Measurements from ENCODE around the gene AQP7.

Gene AQP7

GRCh38 chr9:33354651-33355211 lies 47.6 kb downstream of the AQP7 start:
- Histone ChIP-seq H3K9me3 (ENCODE audit: control insufficient read depth in 1 of 2, low read length in 2 of 2) (no peaks in the 10 kb centered on the region), H3K27ac (ENCODE audit: low read depth, low read length) (no peak overlapping the region), H3K4me3 (ENCODE audit: low read depth in 1 of 2, low read length in 2 of 2) (no peak overlapping the region), H3K36me3 (ENCODE audit: control insufficient read depth in 1 of 2, insufficient read depth in 2 of 2, low read length in 2 of 2) (peaks cover 5 to 20% of the 10 kb centered on the region in 2 donors), H3K4me1 (ENCODE audit: control insufficient read depth in 1 of 2, insufficient read depth in 2 of 2, low read length in 2 of 2) (peaks cover 0 to 6% of the 10 kb centered on the region in 2 donors), H3K9ac (ENCODE audit: low read depth in 1 of 2, low read length in 2 of 2) (no peak overlapping the region), H3K27me3 (ENCODE audit: control insufficient read depth in 1 of 2, insufficient read depth in 2 of 2, low read length in 2 of 2) (no peaks in the 10 kb centered on the region)

DNA sequence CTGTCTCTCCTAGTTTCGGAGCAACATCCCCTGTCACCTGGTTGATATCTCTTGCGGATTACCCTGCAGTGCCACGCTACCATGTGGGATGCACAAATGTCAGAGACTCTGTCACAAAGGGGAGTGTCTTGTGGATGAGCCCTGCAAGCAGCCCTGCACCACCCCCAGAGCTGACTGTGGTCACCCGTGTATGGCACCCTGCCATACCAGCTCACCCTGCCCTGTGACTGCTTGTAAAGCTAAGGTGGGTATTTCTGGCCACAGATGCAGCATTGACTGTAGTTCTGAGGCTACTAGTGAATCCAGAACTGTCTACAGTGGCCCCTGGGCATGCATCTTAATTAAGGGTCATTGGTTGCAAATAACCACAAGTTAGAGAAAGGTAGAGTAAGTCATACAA lies 50.8 kb downstream of the AQP7 start:
- Histone ChIP-seq H3K27me3 (ENCODE audit: control insufficient read depth in 1 of 2, insufficient read depth in 2 of 2, low read length in 2 of 2) (no peaks in the 10 kb centered on the region), H3K4me1 (ENCODE audit: control insufficient read depth in 1 of 2, insufficient read depth in 2 of 2, low read length in 2 of 2) (peaks cover 0 to 6% of the 10 kb centered on the region in 2 donors), H3K36me3 (ENCODE audit: control insufficient read depth in 1 of 2, insufficient read depth in 2 of 2, low read length in 2 of 2) (peaks cover 10 to 47% of the 10 kb centered on the region in 2 donors), H3K9ac (ENCODE audit: low read depth in 1 of 2, low read length in 2 of 2) (no peak overlapping the region), H3K4me3 (ENCODE audit: low read depth in 1 of 2, low read length in 2 of 2) (no peak overlapping the region), H3K9me3 (ENCODE audit: control insufficient read depth in 1 of 2, low read length in 2 of 2) (no peaks in the 10 kb centered on the region), H3K27ac (ENCODE audit: low read depth, low read length) (no peak overlapping the region)

DNA sequence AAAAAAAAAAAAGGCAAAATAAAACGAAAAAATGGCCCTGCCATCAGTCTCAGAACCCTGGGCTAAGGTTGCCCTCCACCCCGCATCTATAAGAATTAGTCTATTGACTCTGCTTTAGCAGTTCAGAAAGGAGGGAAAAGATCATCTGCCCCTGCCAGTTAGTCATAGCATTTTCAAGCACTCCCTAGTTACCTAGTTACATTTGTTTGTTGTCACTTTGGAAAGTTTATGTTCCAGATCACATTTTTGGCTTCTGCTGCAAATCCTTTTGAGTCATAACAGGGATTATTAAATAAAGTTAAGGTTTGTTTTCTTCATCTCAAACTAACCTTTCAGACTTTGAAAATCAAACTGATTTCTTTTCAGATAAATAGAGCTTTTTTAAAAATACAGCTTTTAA lies 52.1 kb downstream of the AQP7 start:
- Histone ChIP-seq H3K9ac (ENCODE audit: low read depth in 1 of 2, low read length in 2 of 2) (no peak overlapping the region), H3K4me3 (ENCODE audit: low read depth in 1 of 2, low read length in 2 of 2) (no peak overlapping the region), H3K9me3 (ENCODE audit: control insufficient read depth in 1 of 2, low read length in 2 of 2) (no peaks in the 10 kb centered on the region), H3K36me3 (ENCODE audit: control insufficient read depth in 1 of 2, insufficient read depth in 2 of 2, low read length in 2 of 2) (peaks cover 20 to 52% of the 10 kb centered on the region in 2 donors), H3K4me1 (ENCODE audit: control insufficient read depth in 1 of 2, insufficient read depth in 2 of 2, low read length in 2 of 2) (peaks cover 0 to 6% of the 10 kb centered on the region in 2 donors), H3K27me3 (ENCODE audit: control insufficient read depth in 1 of 2, insufficient read depth in 2 of 2, low read length in 2 of 2) (no peaks in the 10 kb centered on the region), H3K27ac (ENCODE audit: low read depth, low read length) (no peak overlapping the region)

DNA sequence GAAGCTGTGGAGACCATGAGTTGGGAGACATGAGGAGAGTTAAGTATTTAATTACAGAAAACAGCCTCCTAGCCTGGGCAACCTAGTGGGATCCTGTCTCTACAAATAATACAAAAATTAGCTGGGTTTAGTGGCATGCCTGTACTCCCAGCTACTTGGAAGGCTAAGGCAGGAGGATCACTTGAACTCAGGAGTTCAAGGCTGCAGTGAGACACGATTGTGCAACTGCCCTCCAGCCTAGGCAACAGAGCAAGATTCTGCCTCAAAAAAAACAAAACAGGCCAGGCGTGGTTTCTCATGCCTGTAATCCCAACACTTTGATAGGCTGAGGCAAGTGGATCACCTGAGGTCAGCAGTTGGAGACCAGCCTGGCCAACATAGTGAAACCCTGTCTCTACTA lies 52.6 kb downstream of the AQP7 start:
- peaks cover 20 to 53% of the 10 kb centered on the region in 2 donors for H3K36me3 ChIP-seq (ENCODE audit: control insufficient read depth in 1 of 2, insufficient read depth in 2 of 2, low read length in 2 of 2)

DNA sequence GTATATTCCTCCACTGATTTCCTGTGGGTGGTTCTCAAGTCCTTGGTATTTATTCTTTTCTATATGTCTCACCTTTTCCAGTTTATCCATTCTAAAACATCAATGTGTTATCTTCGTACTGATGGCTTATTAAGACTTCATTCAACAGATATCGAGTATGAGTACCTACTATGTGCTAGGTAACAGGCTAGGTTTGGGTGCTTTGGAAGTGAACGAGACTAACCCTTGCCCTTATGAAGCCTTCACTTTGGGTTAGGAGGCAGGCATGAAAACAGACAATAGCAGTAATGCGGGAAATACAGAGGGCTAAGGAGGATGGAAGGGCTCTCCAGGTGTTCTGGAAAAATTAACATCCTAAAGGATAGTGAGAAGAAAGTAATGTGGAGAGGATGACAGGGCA lies 53.4 kb downstream of the AQP7 start:
- Histone ChIP-seq H3K9ac (ENCODE audit: low read depth in 1 of 2, low read length in 2 of 2) (no peak overlapping the region), H3K9me3 (ENCODE audit: control insufficient read depth in 1 of 2, low read length in 2 of 2) (no peaks in the 10 kb centered on the region), H3K36me3 (ENCODE audit: control insufficient read depth in 1 of 2, insufficient read depth in 2 of 2, low read length in 2 of 2) (peaks cover 23 to 55% of the 10 kb centered on the region in 2 donors), H3K4me1 (ENCODE audit: control insufficient read depth in 1 of 2, insufficient read depth in 2 of 2, low read length in 2 of 2) (no peaks in the 10 kb centered on the region), H3K27me3 (ENCODE audit: control insufficient read depth in 1 of 2, insufficient read depth in 2 of 2, low read length in 2 of 2) (no peaks in the 10 kb centered on the region), H3K4me3 (ENCODE audit: low read depth in 1 of 2, low read length in 2 of 2) (no peak overlapping the region), H3K27ac (ENCODE audit: low read depth, low read length) (no peak overlapping the region)

More for the DNA sequence above, 52.6 kb downstream of the AQP7 start:
- Histone ChIP-seq H3K9me3 (ENCODE audit: control insufficient read depth in 1 of 2, low read length in 2 of 2) (no peaks in the 10 kb centered on the region), H3K4me3 (ENCODE audit: low read depth in 1 of 2, low read length in 2 of 2) (no peak overlapping the region), H3K4me1 (ENCODE audit: control insufficient read depth in 1 of 2, insufficient read depth in 2 of 2, low read length in 2 of 2) (peaks cover 0 to 5% of the 10 kb centered on the region in 2 donors), H3K9ac (ENCODE audit: low read depth in 1 of 2, low read length in 2 of 2) (no peak overlapping the region), H3K27ac (ENCODE audit: low read depth, low read length) (no peak overlapping the region), H3K27me3 (ENCODE audit: control insufficient read depth in 1 of 2, insufficient read depth in 2 of 2, low read length in 2 of 2) (no peaks in the 10 kb centered on the region)

GRCh38 chr9:33346564-33346963 lies 55.8 kb downstream of the AQP7 start:
- H3K9me3 ChIP-seq (ENCODE audit: control insufficient read depth in 1 of 2, low read length in 2 of 2): no peaks in the 10 kb centered on the region
- peaks cover 25 to 70% of the 10 kb centered on the region in 2 donors for H3K36me3 ChIP-seq (ENCODE audit: control insufficient read depth in 1 of 2, insufficient read depth in 2 of 2, low read length in 2 of 2)
- H3K4me1 ChIP-seq (ENCODE audit: control insufficient read depth in 1 of 2, insufficient read depth in 2 of 2, low read length in 2 of 2): no peaks in the 10 kb centered on the region
- H3K4me3 ChIP-seq (ENCODE audit: low read depth in 1 of 2, low read length in 2 of 2): no peak overlapping the region
- H3K9ac ChIP-seq (ENCODE audit: low read depth in 1 of 2, low read length in 2 of 2): no peak overlapping the region
- no peaks in the 10 kb centered on the region for H3K27me3 ChIP-seq (ENCODE audit: control insufficient read depth in 1 of 2, insufficient read depth in 2 of 2, low read length in 2 of 2)
- no peak overlapping the region for H3K27ac ChIP-seq (ENCODE audit: low read depth, low read length)

DNA sequence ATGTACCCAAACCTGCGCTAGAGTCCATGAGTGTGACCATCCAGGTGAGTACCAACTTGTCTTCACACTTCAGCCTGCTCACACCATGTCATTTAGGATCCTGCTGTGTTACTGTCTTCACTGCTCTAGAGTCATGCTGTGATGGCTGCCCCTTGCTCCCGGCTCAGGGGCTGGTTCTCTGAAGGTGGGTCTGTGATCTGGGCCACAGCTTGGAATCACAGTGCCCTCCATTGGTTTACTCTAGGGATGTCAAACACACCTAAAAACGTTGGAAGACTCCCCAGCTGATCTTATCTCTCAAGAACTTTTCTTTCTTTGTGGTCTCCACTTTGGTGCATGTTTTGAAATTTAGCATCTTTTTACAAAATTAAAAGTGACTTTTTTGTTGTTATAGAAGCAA lies 58.2 kb downstream of the AQP7 start:
- Histone ChIP-seq H3K4me1 (ENCODE audit: control insufficient read depth in 1 of 2, insufficient read depth in 2 of 2, low read length in 2 of 2) (no peaks in the 10 kb centered on the region), H3K9ac (ENCODE audit: low read depth in 1 of 2, low read length in 2 of 2) (no peak overlapping the region), H3K4me3 (ENCODE audit: low read depth in 1 of 2, low read length in 2 of 2) (no peak overlapping the region), H3K27me3 (ENCODE audit: control insufficient read depth in 1 of 2, insufficient read depth in 2 of 2, low read length in 2 of 2) (no peaks in the 10 kb centered on the region), H3K36me3 (ENCODE audit: control insufficient read depth in 1 of 2, insufficient read depth in 2 of 2, low read length in 2 of 2) (peaks cover 33 to 87% of the 10 kb centered on the region in 2 donors), H3K27ac (ENCODE audit: low read depth, low read length) (no peak overlapping the region), H3K9me3 (ENCODE audit: control insufficient read depth in 1 of 2, low read length in 2 of 2) (peaks cover 0 to 2% of the 10 kb centered on the region in 2 donors)

DNA sequence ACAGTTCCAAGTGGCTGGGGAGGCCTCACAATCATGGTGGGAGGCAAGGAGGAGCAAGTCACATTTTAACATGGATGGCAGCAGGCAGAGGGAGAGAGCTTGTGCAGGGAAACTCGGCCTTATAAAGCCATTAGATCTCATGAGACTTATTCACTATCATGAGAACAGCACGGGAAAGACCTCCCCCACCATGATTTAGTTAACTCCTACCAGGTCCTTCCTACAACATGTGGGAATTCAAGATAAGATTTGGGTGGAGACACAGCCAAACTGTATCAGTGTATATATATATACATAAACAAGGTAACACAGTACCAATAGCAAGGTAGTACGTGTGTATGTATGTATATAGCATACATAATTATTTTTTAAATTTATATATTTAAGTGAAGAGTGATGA lies 61.2 kb downstream of the AQP7 start:
- Histone ChIP-seq H3K27ac (ENCODE audit: low read depth, low read length) (no peak overlapping the region), H3K36me3 (ENCODE audit: control insufficient read depth in 1 of 2, insufficient read depth in 2 of 2, low read length in 2 of 2) (peaks cover 32 to 79% of the 10 kb centered on the region in 2 donors), H3K9me3 (ENCODE audit: control insufficient read depth in 1 of 2, low read length in 2 of 2) (peaks cover 0 to 2% of the 10 kb centered on the region in 2 donors), H3K4me3 (ENCODE audit: low read depth in 1 of 2, low read length in 2 of 2) (no peak overlapping the region), H3K27me3 (ENCODE audit: control insufficient read depth in 1 of 2, insufficient read depth in 2 of 2, low read length in 2 of 2) (no peaks in the 10 kb centered on the region), H3K4me1 (ENCODE audit: control insufficient read depth in 1 of 2, insufficient read depth in 2 of 2, low read length in 2 of 2) (no peaks in the 10 kb centered on the region), H3K9ac (ENCODE audit: low read depth in 1 of 2, low read length in 2 of 2) (no peak overlapping the region)

DNA sequence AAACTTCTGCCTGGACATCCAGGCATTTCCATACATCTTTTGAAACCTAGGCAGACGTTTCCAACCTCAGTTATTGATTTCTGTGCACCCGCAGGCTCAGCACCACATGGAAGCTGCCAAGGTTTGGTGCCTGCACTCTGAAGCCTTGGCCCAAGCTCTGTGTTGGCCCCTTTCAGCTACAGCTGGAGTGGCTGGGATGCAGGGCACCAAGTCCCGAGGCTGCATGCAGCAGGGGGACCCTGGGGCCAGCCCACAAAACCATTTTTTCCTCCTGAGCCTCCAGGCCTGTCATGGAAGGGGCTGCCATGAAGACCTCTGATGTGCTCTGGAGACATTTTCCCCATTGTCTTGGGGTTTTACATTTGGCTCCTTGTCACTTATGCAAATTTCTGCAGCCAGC lies 62.2 kb downstream of the AQP7 start:
- Histone ChIP-seq H3K9me3 (ENCODE audit: control insufficient read depth in 1 of 2, low read length in 2 of 2) (peaks cover 0 to 2% of the 10 kb centered on the region in 2 donors), H3K27me3 (ENCODE audit: control insufficient read depth in 1 of 2, insufficient read depth in 2 of 2, low read length in 2 of 2) (no peaks in the 10 kb centered on the region), H3K36me3 (ENCODE audit: control insufficient read depth in 1 of 2, insufficient read depth in 2 of 2, low read length in 2 of 2) (peaks cover 25 to 69% of the 10 kb centered on the region in 2 donors), H3K4me1 (ENCODE audit: control insufficient read depth in 1 of 2, insufficient read depth in 2 of 2, low read length in 2 of 2) (no peaks in the 10 kb centered on the region), H3K9ac (ENCODE audit: low read depth in 1 of 2, low read length in 2 of 2) (no peak overlapping the region), H3K27ac (ENCODE audit: low read depth, low read length) (no peak overlapping the region), H3K4me3 (ENCODE audit: low read depth in 1 of 2, low read length in 2 of 2) (no peak overlapping the region)
